ES-I3 (cell line): Measurements from ENCODE around the gene ELL.

Experiments
- H3K36me3 ChIP-seq: 2 replicates; pipeline ENCODE4 v1.6.1; 2013; ENCODE audit warnings: mild to moderate bottlenecking, low read length, control low read depth, moderate library complexity; ENCODE audit not compliant: insufficient read depth
- H3K4me1 ChIP-seq: 2 replicates; pipeline ENCODE4 v1.6.1; 2013; ENCODE audit warnings: mild to moderate bottlenecking, control low read depth, low read length; ENCODE audit not compliant: insufficient read depth
- H3K9ac ChIP-seq: 2 replicates; pipeline ENCODE4 v1.6.1; 2013; ENCODE audit warnings: low read depth, mild to moderate bottlenecking, low read length, moderate library complexity
- H3K9me3 ChIP-seq: 2 replicates; pipeline ENCODE4 v1.6.1; 2013; ENCODE audit warnings: mild to moderate bottlenecking, low read length, moderate library complexity; ENCODE audit not compliant: control insufficient read depth, insufficient read depth

ELL gene

GRCh38 chr19:18452386-18452785 is 69.5 kb downstream of the ELL start:
- Histone ChIP-seq H3K4me1 (no peaks in the 10 kb centered on the region; the same call in 1 of the 2 replicates), H3K9ac (no peak overlapping the region), H3K36me3 (peaks cover 3% of the 10 kb centered on the region; the same call in 1 of the 2 replicates), H3K9me3 (no peaks in the 10 kb centered on the region)

- H3K9me3 ChIP-seq, result no peaks in the 10 kb centered on the region
- H3K4me1 ChIP-seq, result no peaks in the 10 kb centered on the region; the same call in 1 of the 2 replicates
- no peak overlapping the region for H3K9ac ChIP-seq
- H3K36me3 ChIP-seq, result peaks cover 3% of the 10 kb centered on the region; the same call in 1 of the 2 replicates
These were observed 70.7 kb downstream of the ELL start for GRCh38 chr19:18450931-18451836.

- H3K9ac ChIP-seq, result no peak overlapping the region
- H3K36me3 ChIP-seq, result peaks cover 3% of the 10 kb centered on the region; the same call in 1 of the 2 replicates
- no peaks in the 10 kb centered on the region; the same call in 1 of the 2 replicates for H3K4me1 ChIP-seq
- H3K9me3 ChIP-seq, result no peaks in the 10 kb centered on the region
These were observed 71.6 kb downstream of the ELL start for GRCh38 chr19:18450021-18450930.

GRCh38 chr19:18449552-18449951 is 72.3 kb downstream of the ELL start:
- H3K9ac ChIP-seq, result no peak overlapping the region
- no peaks in the 10 kb centered on the region; the same call in 1 of the 2 replicates for H3K4me1 ChIP-seq
- H3K9me3 ChIP-seq, result no peaks in the 10 kb centered on the region
- H3K36me3 ChIP-seq, result peaks cover 3% of the 10 kb centered on the region; the same call in 1 of the 2 replicates

GRCh38 chr19:18446811-18447359 is 75.0 kb downstream of the ELL start:
- Histone ChIP-seq H3K9ac (no peak overlapping the region), H3K9me3 (no peaks in the 10 kb centered on the region), H3K36me3 (peaks cover 3% of the 10 kb centered on the region; the same call in 1 of the 2 replicates), H3K4me1 (no peaks in the 10 kb centered on the region; the same call in 1 of the 2 replicates)

- Histone ChIP-seq H3K36me3 (peaks cover 3% of the 10 kb centered on the region; the same call in 1 of the 2 replicates), H3K4me1 (no peaks in the 10 kb centered on the region; the same call in 1 of the 2 replicates)
These were observed 75.6 kb downstream of the ELL start for GRCh38 chr19:18446145-18446810.

GRCh38 chr19:18445262-18445948 is 76.5 kb downstream of the ELL start:
- no peak overlapping the region for H3K9ac ChIP-seq
- no peaks in the 10 kb centered on the region; the same call in 1 of the 2 replicates for H3K36me3 ChIP-seq
- no peaks in the 10 kb centered on the region for H3K4me1 ChIP-seq
- H3K9me3 ChIP-seq, result no peaks in the 10 kb centered on the region

More at GRCh38 chr19:18446145-18446810, 75.6 kb downstream of the ELL start:
- no peak overlapping the region for H3K9ac ChIP-seq
- H3K9me3 ChIP-seq, result no peaks in the 10 kb centered on the region

GRCh38 chr19:18444513-18444912 is 77.4 kb downstream of the ELL start:
- Histone ChIP-seq H3K9ac (no peak overlapping the region), H3K9me3 (no peaks in the 10 kb centered on the region), H3K36me3 (no peaks in the 10 kb centered on the region), H3K4me1 (peaks cover 7% of the 10 kb centered on the region)

- H3K36me3 ChIP-seq, result no peaks in the 10 kb centered on the region
- no peak overlapping the region for H3K9ac ChIP-seq
- peaks cover 14% of the 10 kb centered on the region for H3K4me1 ChIP-seq
- no peaks in the 10 kb centered on the region for H3K9me3 ChIP-seq
These were observed 78.0 kb downstream of the ELL start for GRCh38 chr19:18443831-18444230.

GRCh38 chr19:18443406-18443805 is 78.5 kb downstream of the ELL start:
- Histone ChIP-seq H3K9me3 (no peaks in the 10 kb centered on the region), H3K36me3 (no peaks in the 10 kb centered on the region), H3K9ac (no peak overlapping the region), H3K4me1 (peaks cover 16% of the 10 kb centered on the region)

- no peak overlapping the region for H3K9ac ChIP-seq
- no peaks in the 10 kb centered on the region for H3K36me3 ChIP-seq
- H3K4me1 ChIP-seq, result peaks cover 16% of the 10 kb centered on the region
- no peaks in the 10 kb centered on the region for H3K9me3 ChIP-seq
These were observed 78.9 kb downstream of the ELL start for GRCh38 chr19:18442941-18443340.

- Histone ChIP-seq H3K36me3 (no peaks in the 10 kb centered on the region), H3K4me1 (peaks cover 16% of the 10 kb centered on the region), H3K9me3 (no peaks in the 10 kb centered on the region), H3K9ac (no peak overlapping the region)
These were observed 79.8 kb downstream of the ELL start for GRCh38 chr19:18441804-18442788.
